Ammon's horn (tissue), 1 donor: ENCODE data around the gene DNAJC16.
A peak's percentile ranks its signal among the peaks of the same experiment; 100 is the strongest.

Experiments
- DNase-seq: peaks from one replicate; pipeline ENCODE4 v3.0.0-alpha.2; 2016; ENCODE audit warnings: low spot score

DNAJC16 gene

GRCh38 chr1:15540186-15540585 lies 13.5 kb downstream of the DNAJC16 start:
- DNase-seq = no peak

- no peak for DNase-seq
Observed at GRCh38 chr1:15541231-15541792, 14.7 kb downstream of the DNAJC16 start.

- no peak for DNase-seq
Observed at GRCh38 chr1:15542388-15543250, 16.0 kb downstream of the DNAJC16 start.

- no peak for DNase-seq
Observed at GRCh38 chr1:15543251-15543588, 16.6 kb downstream of the DNAJC16 start.

GRCh38 chr1:15543589-15544568 lies 17.2 kb downstream of the DNAJC16 start:
- peak; percentile 66 for DNase-seq

- DNase-seq = no peak
Observed at GRCh38 chr1:15546641-15547040, 20.0 kb downstream of the DNAJC16 start.

- DNase-seq = no peak
Observed at GRCh38 chr1:15550573-15550972, 23.9 kb downstream of the DNAJC16 start.

GRCh38 chr1:15557008-15557407 lies 30.4 kb downstream of the DNAJC16 start:
- DNase-seq = no peak

GRCh38 chr1:15557594-15557993 lies 30.9 kb downstream of the DNAJC16 start:
- no peak for DNase-seq

GRCh38 chr1:15558516-15558915 lies 31.9 kb downstream of the DNAJC16 start:
- no peak for DNase-seq

- DNase-seq = no peak
Observed at GRCh38 chr1:15559189-15559810, 32.7 kb downstream of the DNAJC16 start.

GRCh38 chr1:15568387-15569073 lies 41.9 kb downstream of the DNAJC16 start:
- no peak for DNase-seq

GRCh38 chr1:15570861-15571260 lies 44.2 kb downstream of the DNAJC16 start:
- no peak for DNase-seq

GRCh38 chr1:15571266-15571665 lies 44.6 kb downstream of the DNAJC16 start:
- DNase-seq = no peak

GRCh38 chr1:15573477-15573876 lies 46.8 kb downstream of the DNAJC16 start:
- peak; percentile 56 for DNase-seq

GRCh38 chr1:15574741-15575140 lies 48.1 kb downstream of the DNAJC16 start:
- DNase-seq = peak; percentile 62

GRCh38 chr1:15575549-15576150 lies 49.0 kb downstream of the DNAJC16 start:
- DNase-seq = no peak

GRCh38 chr1:15577691-15578090 lies 51.0 kb downstream of the DNAJC16 start:
- peak; percentile 46 for DNase-seq

- peak; percentile 34 for DNase-seq
Observed at GRCh38 chr1:15578921-15579682, 52.5 kb downstream of the DNAJC16 start.

GRCh38 chr1:15579683-15580047 lies 53.0 kb downstream of the DNAJC16 start:
- DNase-seq = peak; percentile 32
